Natural killer cell (primary cell): Measurements from ENCODE around the gene ABHD17C. TPM values are rescaled to one million over a fixed set of nuclear protein-coding genes. Genes with fewer than 3 reads are reported as not detected.

Experiments
- ATAC-seq, 3 donors: fragments of 150-1000 bp in 2 of 3; fragments of 200-7000 bp in 1 of 3; cut with Tn5 transposase; 1 replicate in 1 of 3; 2 replicates in 2 of 3; pipeline ENCODE4 v1.10.0; 2021; ENCODE audit warnings: mild to moderate bottlenecking in 2 of 3, moderate library complexity in 2 of 3
- DNase-seq, 2 donors: peaks; one replicate each; pipeline versions ENCODE4 v3.0.0 to v3.0.0-alpha.2; 2013 to 2021; ENCODE audit warnings: mixed read lengths in 1 of 2
- H3K27ac ChIP-seq: one replicate; pipeline ENCODE4 v1.5.1; 2013; ENCODE audit warnings: mild to moderate bottlenecking, low read length
- H3K27me3 ChIP-seq: one replicate; pipeline ENCODE4 v1.6.1; 2013; ENCODE audit warnings: low read length; ENCODE audit not compliant: control insufficient read depth, insufficient read depth
- H3K36me3 ChIP-seq: one replicate; pipeline ENCODE4 v1.6.1; 2013; ENCODE audit warnings: low read length; ENCODE audit not compliant: control insufficient read depth, insufficient read depth
- H3K4me1 ChIP-seq: one replicate; pipeline ENCODE4 v1.6.1; 2013; ENCODE audit warnings: low read length; ENCODE audit not compliant: control insufficient read depth, insufficient read depth
- H3K4me3 ChIP-seq: one replicate; pipeline ENCODE4 v1.5.1; 2013; ENCODE audit warnings: low read length
- H3K9me3 ChIP-seq: one replicate; pipeline ENCODE4 v1.6.1; 2013; ENCODE audit warnings: low read length; ENCODE audit not compliant: control insufficient read depth, insufficient read depth
- H3K27ac Mint-ChIP-seq, 2 donors: one replicate each; pipeline ENCODE4 v1.8.0; 2022; ENCODE audit warnings: mild to moderate bottlenecking in 2 of 2, mixed read lengths in 2 of 2, moderate library complexity in 1 of 2
- H3K27me3 Mint-ChIP-seq, 2 donors: one replicate each; pipeline ENCODE4 v1.8.0; 2022; ENCODE audit warnings: low read depth in 2 of 2, mixed read lengths in 2 of 2
- H3K36me3 Mint-ChIP-seq: one replicate; pipeline ENCODE4 v1.8.0; 2022; ENCODE audit warnings: mixed read lengths
- H3K4me1 Mint-ChIP-seq, 2 donors: one replicate each; pipeline ENCODE4 v1.8.0; 2022; ENCODE audit warnings: mixed read lengths in 2 of 2
- H3K4me3 Mint-ChIP-seq: one replicate; pipeline ENCODE4 v1.8.0; 2022; ENCODE audit warnings: mild to moderate bottlenecking, moderate library complexity, mixed read lengths
- H3K9me3 Mint-ChIP-seq, 2 donors: one replicate each; pipeline ENCODE4 v1.8.0; 2022; ENCODE audit warnings: mixed read lengths in 2 of 2
- WGBS: methylation state at CpG from one replicate; pipeline ENCODE4 v1.1.7; 2013; ENCODE audit warnings: missing lambda C conversion rate; ENCODE audit not compliant: insufficient coverage; 5-methylcytosine and 5-hydroxymethylcytosine counted together
- intact Hi-C: fragments of 100-400 bp; cut with micrococcal nuclease; formaldehyde crosslinking; loops from one replicate; pipeline ENCODE4 v1.14.2; 2022
- total RNA-seq, 4 donors: library from RNA; stranded (reverse); fragments of 120-200 nt in 1 of 4; gene quantifications; one replicate each; pipeline versions ENCODE4 v1.2.3 to v1.2.4, GENCODE V29; 2013 to 2022
- TF ChIP-seq, protein P1 (sequence below): fragments of 200-600 bp; IDR thresholded peaks from one replicate; pipeline ENCODE4 v1.8.0; 2022; ENCODE audit warnings: antibody characterized with exemption

ABHD17C gene
- total RNA-seq, 3 donors from 2014 or later (not counting 1 experiment from before 2014, with no cell fraction given), result 2.4 to 4.4 (median 4.3) TPM

DNA sequence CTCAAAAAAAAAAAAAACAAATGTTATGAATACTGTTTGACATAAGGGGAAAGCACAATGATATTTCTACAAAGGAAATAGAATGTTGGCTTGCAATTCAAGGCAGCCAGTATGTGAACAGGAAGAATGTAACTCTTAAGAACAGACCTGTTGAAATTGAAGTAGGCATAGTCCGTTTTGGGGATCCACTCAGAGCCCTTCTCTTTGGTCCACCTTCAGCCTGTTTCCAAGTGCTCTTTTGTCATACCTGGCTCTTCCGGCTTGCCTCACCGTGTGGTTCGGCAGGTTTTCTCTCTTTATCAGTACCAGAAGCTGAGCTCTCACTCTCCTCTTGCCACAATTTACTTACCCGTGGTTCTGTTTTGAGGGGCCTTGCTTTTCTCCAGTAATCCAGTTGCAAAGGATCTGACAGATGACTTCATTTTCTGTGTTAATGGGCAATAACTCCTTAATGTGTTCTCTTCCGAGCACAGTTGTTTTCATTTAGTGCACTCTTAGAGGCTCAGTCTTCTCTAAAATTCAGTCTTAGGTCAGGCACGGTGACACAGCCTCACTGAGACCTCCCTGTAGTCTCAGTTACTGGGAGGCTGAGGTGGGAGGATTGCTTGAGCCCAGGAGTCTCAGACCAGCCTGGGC lies 6.7 kb downstream of the ABHD17C start:
- WGBS, result 95% methylated on average over 7 of the region's 7 CpGs
- Mint-ChIP-seq H3K4me3 (no peak overlapping the region), H3K9me3 (no peaks in the 10 kb centered on the region), H3K36me3 (no peaks in the 10 kb centered on the region), H3K27ac (no peak overlapping the region), H3K27me3 (peaks cover 16 to 23% of the 10 kb centered on the region in 2 donors), H3K4me1 (peaks cover 16 to 20% of the 10 kb centered on the region in 2 donors)
- TF ChIP-seq, protein P1, sequence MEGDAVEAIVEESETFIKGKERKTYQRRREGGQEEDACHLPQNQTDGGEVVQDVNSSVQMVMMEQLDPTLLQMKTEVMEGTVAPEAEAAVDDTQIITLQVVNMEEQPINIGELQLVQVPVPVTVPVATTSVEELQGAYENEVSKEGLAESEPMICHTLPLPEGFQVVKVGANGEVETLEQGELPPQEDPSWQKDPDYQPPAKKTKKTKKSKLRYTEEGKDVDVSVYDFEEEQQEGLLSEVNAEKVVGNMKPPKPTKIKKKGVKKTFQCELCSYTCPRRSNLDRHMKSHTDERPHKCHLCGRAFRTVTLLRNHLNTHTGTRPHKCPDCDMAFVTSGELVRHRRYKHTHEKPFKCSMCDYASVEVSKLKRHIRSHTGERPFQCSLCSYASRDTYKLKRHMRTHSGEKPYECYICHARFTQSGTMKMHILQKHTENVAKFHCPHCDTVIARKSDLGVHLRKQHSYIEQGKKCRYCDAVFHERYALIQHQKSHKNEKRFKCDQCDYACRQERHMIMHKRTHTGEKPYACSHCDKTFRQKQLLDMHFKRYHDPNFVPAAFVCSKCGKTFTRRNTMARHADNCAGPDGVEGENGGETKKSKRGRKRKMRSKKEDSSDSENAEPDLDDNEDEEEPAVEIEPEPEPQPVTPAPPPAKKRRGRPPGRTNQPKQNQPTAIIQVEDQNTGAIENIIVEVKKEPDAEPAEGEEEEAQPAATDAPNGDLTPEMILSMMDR, result no peak
- H3K4me1 ChIP-seq, result peaks cover under 1% of the 10 kb centered on the region
- DNase-seq (no peak), ATAC-seq (no peak)
- no peak overlapping the region for H3K4me3 ChIP-seq
- no peak overlapping the region for H3K27ac ChIP-seq
- intact Hi-C loops, result no loop called here
- H3K27me3 ChIP-seq, result no peaks in the 10 kb centered on the region
- no peaks in the 10 kb centered on the region for H3K9me3 ChIP-seq
- H3K36me3 ChIP-seq, result no peaks in the 10 kb centered on the region

DNA sequence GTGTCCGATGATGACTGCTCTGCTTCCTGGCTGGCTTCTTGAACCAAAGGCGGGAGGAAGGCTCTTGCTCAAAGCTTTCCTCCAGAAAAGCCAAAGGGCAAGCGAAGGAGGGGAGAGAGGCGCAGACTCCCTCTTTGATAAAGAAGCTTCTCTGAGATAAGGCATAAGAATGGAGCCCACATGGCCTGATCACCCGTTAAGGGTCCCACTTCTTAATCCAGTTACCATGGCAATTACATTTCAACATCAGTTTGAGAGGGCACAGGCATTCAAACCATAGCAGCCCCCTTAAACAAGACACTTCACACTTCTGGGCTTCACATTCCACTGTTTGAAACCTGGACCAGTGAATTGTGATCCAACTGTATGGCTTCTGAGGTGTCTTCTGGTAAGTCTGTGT lies 8.0 kb downstream of the ABHD17C start:
- Histone ChIP-seq H3K4me3 (no peak overlapping the region), H3K36me3 (no peaks in the 10 kb centered on the region), H3K4me1 (no peaks in the 10 kb centered on the region), H3K27me3 (no peaks in the 10 kb centered on the region), H3K9me3 (no peaks in the 10 kb centered on the region), H3K27ac (no peak overlapping the region)
- 97% methylated on average over 5 of the region's 5 CpGs for WGBS
- intact Hi-C loops, result no loop called here
- ATAC-seq (no peak), DNase-seq (no peak)
- Mint-ChIP-seq H3K9me3 (no peaks in the 10 kb centered on the region), H3K4me1 (peaks cover 7 to 16% of the 10 kb centered on the region in 2 donors), H3K4me3 (no peak overlapping the region), H3K27me3 (peaks cover 16 to 23% of the 10 kb centered on the region in 2 donors), H3K27ac (no peak overlapping the region), H3K36me3 (no peaks in the 10 kb centered on the region)
- TF ChIP-seq, protein P1, result no peak

DNA sequence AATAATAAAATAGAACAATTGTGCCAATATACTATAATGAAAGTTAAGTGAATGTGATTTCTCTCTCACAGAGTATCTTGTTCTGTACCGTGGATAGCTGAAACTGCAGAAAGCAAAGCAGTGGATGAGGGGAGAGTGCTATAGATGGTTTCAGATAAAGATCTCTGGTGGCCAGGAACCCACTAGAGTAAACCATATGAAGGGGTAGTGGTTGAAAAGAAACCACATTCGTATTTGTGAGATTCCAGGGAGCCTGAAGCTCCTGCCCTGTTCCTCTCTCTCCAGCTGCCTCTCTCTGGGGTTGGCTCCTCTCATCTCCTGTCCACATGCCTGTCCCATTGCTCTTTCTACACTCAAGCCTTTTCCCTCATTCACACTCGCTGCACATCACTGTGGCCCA lies 8.9 kb downstream of the ABHD17C start:
- ATAC-seq, result no peak
- WGBS, result 46% methylated on average over 3 of the region's 3 CpGs
- TF ChIP-seq, protein P1, result no peak
- no peaks in the 10 kb centered on the region for H3K27me3 ChIP-seq
- no peaks in the 10 kb centered on the region for H3K9me3 Mint-ChIP-seq
- H3K27me3 Mint-ChIP-seq, result peaks cover 11 to 23% of the 10 kb centered on the region in 2 donors
- H3K36me3 Mint-ChIP-seq, result no peaks in the 10 kb centered on the region
- no peak for DNase-seq
- no peak overlapping the region for H3K27ac Mint-ChIP-seq
- no peaks in the 10 kb centered on the region for H3K36me3 ChIP-seq
- no peaks in the 10 kb centered on the region for H3K9me3 ChIP-seq
- H3K4me3 Mint-ChIP-seq, result no peak overlapping the region
- H3K4me1 Mint-ChIP-seq, result peaks cover 7 to 10% of the 10 kb centered on the region in 2 donors
- intact Hi-C loops, result no loop called here
- H3K4me1 ChIP-seq, result no peaks in the 10 kb centered on the region
- H3K4me3 ChIP-seq, result no peak overlapping the region
- H3K27ac ChIP-seq, result no peak overlapping the region

DNA sequence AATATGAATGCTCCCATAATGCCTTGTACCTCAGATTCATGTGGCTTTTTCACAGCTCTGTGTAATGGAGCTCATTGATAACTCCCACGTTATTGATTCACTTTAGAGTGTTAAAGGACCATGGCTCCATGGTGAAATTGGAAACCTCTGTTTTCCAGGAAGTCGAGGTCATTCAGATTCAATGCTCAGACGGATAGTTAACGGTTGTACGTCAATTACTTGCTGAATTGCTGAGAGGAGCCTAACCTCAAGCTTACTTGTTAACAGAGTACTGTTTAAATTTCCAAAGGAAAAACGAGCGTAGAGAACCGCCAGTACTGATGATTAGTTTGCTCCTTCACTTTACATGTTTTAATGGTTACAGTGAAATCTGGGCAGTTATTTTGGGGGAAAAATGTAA lies 11.1 kb downstream of the ABHD17C start:
- Histone ChIP-seq H3K36me3 (no peaks in the 10 kb centered on the region), H3K27ac (no peak overlapping the region), H3K4me1 (peaks cover 3% of the 10 kb centered on the region), H3K4me3 (no peak overlapping the region), H3K9me3 (no peaks in the 10 kb centered on the region), H3K27me3 (no peaks in the 10 kb centered on the region)
- ATAC-seq, result no peak
- intact Hi-C loops, result no loop called here
- H3K27me3 Mint-ChIP-seq, result peaks cover 10 to 23% of the 10 kb centered on the region in 2 donors
- H3K27ac Mint-ChIP-seq, result no peak overlapping the region
- no peak for DNase-seq
- no peaks in the 10 kb centered on the region for H3K36me3 Mint-ChIP-seq
- H3K4me3 Mint-ChIP-seq, result no peak overlapping the region
- 94% methylated on average over 8 of the region's 8 CpGs for WGBS
- no peaks in the 10 kb centered on the region for H3K9me3 Mint-ChIP-seq
- H3K4me1 Mint-ChIP-seq, result peaks cover 11 to 22% of the 10 kb centered on the region in 2 donors
- TF ChIP-seq, protein P1, result no peak
